ENCODE measurements around the gene ZCCHC2. TPM values are rescaled to one million over a fixed set of nuclear protein-coding genes. Genes with fewer than 3 reads are reported as not detected.

Gene ZCCHC2
- total RNA-seq, 4 donors from 2014 or later, result 20.1 to 28.5 (median 24.9) TPM

GRCh38 chr18:62566199-62566598 lies 43.4 kb downstream of the ZCCHC2 start:
- 78 to 82% methylated on average over 5 of the region's 5 CpGs for WGBS, 2 donors
- H3K27me3 ChIP-seq, result no peaks in the 10 kb centered on the region
- H3K4me1 ChIP-seq, result no peaks in the 10 kb centered on the region
- no peak overlapping the region for H3K27ac ChIP-seq
- TF ChIP-seq CTCF (IDR thresholded peaks at IDR 0.05), result no peak
- no peak for TF ChIP-seq POLR2A (IDR thresholded peaks at IDR 0.05)
- DNase-seq, result peak in 1 of 2 donors; percentile 19
- no peak overlapping the region for H3K4me3 ChIP-seq (replicated peaks in 1 of 3)
- no peaks in the 10 kb centered on the region for H3K9me3 ChIP-seq
- intact Hi-C loops (cut with DNase I), result no loop called here
- peaks cover 20 to 43% of the 10 kb centered on the region in 2 donors for H3K36me3 ChIP-seq

- no peaks in the 10 kb centered on the region for H3K4me1 ChIP-seq
- intact Hi-C loops (cut with DNase I), result no loop called here
- peaks cover 21 to 43% of the 10 kb centered on the region in 2 donors for H3K36me3 ChIP-seq
- no peak overlapping the region for H3K27ac ChIP-seq
- 96 to 97% methylated on average over 4 of the region's 4 CpGs for WGBS, 2 donors
- DNase-seq, result no peak
- no peak for TF ChIP-seq POLR2A (IDR thresholded peaks at IDR 0.05)
- TF ChIP-seq CTCF (IDR thresholded peaks at IDR 0.05), result no peak
- no peaks in the 10 kb centered on the region for H3K9me3 ChIP-seq
- H3K27me3 ChIP-seq, result no peaks in the 10 kb centered on the region
- no peak overlapping the region for H3K4me3 ChIP-seq (replicated peaks in 1 of 3)
These were observed 44.0 kb downstream of the ZCCHC2 start for GRCh38 chr18:62566818-62567217.

GRCh38 chr18:62569081-62569655 lies 46.3 kb downstream of the ZCCHC2 start:
- no peak for TF ChIP-seq POLR2A (IDR thresholded peaks at IDR 0.05)
- no peak for TF ChIP-seq CTCF (IDR thresholded peaks at IDR 0.05)

GRCh38 chr18:62571037-62571436 lies 48.2 kb downstream of the ZCCHC2 start:
- Histone ChIP-seq H3K4me1 (no peaks in the 10 kb centered on the region), H3K4me3 (replicated peaks in 1 of 3) (no peak overlapping the region), H3K9me3 (no peaks in the 10 kb centered on the region), H3K27ac (no peak overlapping the region), H3K27me3 (no peaks in the 10 kb centered on the region), H3K36me3 (peaks cover 29 to 46% of the 10 kb centered on the region in 2 donors)
- no peak for DNase-seq
- intact Hi-C loops (cut with DNase I), result no loop called here
- TF ChIP-seq CTCF (IDR thresholded peaks at IDR 0.05) (no peak), POLR2A (IDR thresholded peaks at IDR 0.05) (no peak)
- 85 to 86% methylated on average over 4 of the region's 4 CpGs for WGBS, 2 donors

More at GRCh38 chr18:62569081-62569655, 46.3 kb downstream of the ZCCHC2 start:
- Histone ChIP-seq H3K27me3 (no peaks in the 10 kb centered on the region), H3K27ac (no peak overlapping the region), H3K4me1 (no peaks in the 10 kb centered on the region), H3K36me3 (peaks cover 21 to 43% of the 10 kb centered on the region in 2 donors), H3K9me3 (no peaks in the 10 kb centered on the region), H3K4me3 (replicated peaks in 1 of 3) (no peak overlapping the region)
- 95 to 99% methylated on average over 4 of the region's 4 CpGs for WGBS, 2 donors
- intact Hi-C loops (cut with DNase I), result no loop called here
- DNase-seq, result no peak

- no peak for TF ChIP-seq POLR2A (IDR thresholded peaks at IDR 0.05)
- TF ChIP-seq CTCF (IDR thresholded peaks at IDR 0.05), result no peak
- no peak overlapping the region for H3K27ac ChIP-seq
- WGBS, 2 donors, result 91 to 93% methylated on average over 3 of the region's 3 CpGs
- DNase-seq, result no peak
- intact Hi-C loops (cut with DNase I), result no loop called here
- no peak overlapping the region for H3K4me3 ChIP-seq (replicated peaks in 1 of 3)
- no peaks in the 10 kb centered on the region for H3K4me1 ChIP-seq
- H3K36me3 ChIP-seq, result peaks cover 29 to 43% of the 10 kb centered on the region in 2 donors
- H3K9me3 ChIP-seq, result no peaks in the 10 kb centered on the region
- no peaks in the 10 kb centered on the region for H3K27me3 ChIP-seq
These were observed 48.8 kb downstream of the ZCCHC2 start for GRCh38 chr18:62571648-62572047.
